Stimulated activated naive CD8-positive, alpha-beta T cell treated with anti-CD3 and anti-CD28 coated beads, Interleukin-15, Interleukin-2, amounts not matched to agents 100 ng/mL and 50 ng/mL, for 24 hours (primary cell): Measurements from ENCODE around the gene EIF2AK2.

ENCODE experiments used
- H3K27ac Mint-ChIP-seq: one replicate; pipeline ENCODE4 v1.8.0; 2021; ENCODE audit warnings: mild to moderate bottlenecking, mixed read lengths
- H3K27me3 Mint-ChIP-seq: one replicate; pipeline ENCODE4 v1.8.0; 2021; ENCODE audit warnings: mixed read lengths
- H3K36me3 Mint-ChIP-seq: one replicate; pipeline ENCODE4 v1.8.0; 2021; ENCODE audit warnings: low read depth, mixed read lengths
- H3K4me1 Mint-ChIP-seq: one replicate; pipeline ENCODE4 v1.8.0; 2021; ENCODE audit warnings: low read depth, mixed read lengths
- H3K4me3 Mint-ChIP-seq: one replicate; pipeline ENCODE4 v1.8.0; 2021; ENCODE audit warnings: mild to moderate bottlenecking, mixed read lengths
- H3K9me3 Mint-ChIP-seq: one replicate; pipeline ENCODE4 v1.8.0; 2021; ENCODE audit warnings: mixed read lengths

EIF2AK2 gene

GRCh38 chr2:37052600-37053332 lies 104.0 kb downstream of the EIF2AK2 start:
- no peaks in the 10 kb centered on the region for H3K4me1 Mint-ChIP-seq
- H3K36me3 Mint-ChIP-seq = peaks cover 45% of the 10 kb centered on the region
- no peaks in the 10 kb centered on the region for H3K27me3 Mint-ChIP-seq
- H3K27ac Mint-ChIP-seq = no peak overlapping the region
- no peaks in the 10 kb centered on the region for H3K9me3 Mint-ChIP-seq
- H3K4me3 Mint-ChIP-seq = no peak overlapping the region
